Endothelial cell (in vitro differentiated cells): Measurements from ENCODE around the gene FRAT1. TPM values are rescaled to one million over a fixed set of nuclear protein-coding genes. Genes with fewer than 3 reads are reported as not detected.

Experiments used
- DNase-seq: peaks from one replicate; pipeline ENCODE4 v3.0.0; 2021; ENCODE audit warnings: low spot score
- H3K27ac Mint-ChIP-seq: one replicate; pipeline ENCODE4 v1.8.0; 2021; ENCODE audit warnings: mixed read lengths, inconsistent platforms; ENCODE audit not compliant: unreplicated experiment
- H3K27me3 Mint-ChIP-seq: one replicate; pipeline ENCODE4 v1.8.0; 2021; ENCODE audit warnings: mild to moderate bottlenecking, moderate library complexity, mixed read lengths, inconsistent platforms; ENCODE audit not compliant: unreplicated experiment
- H3K36me3 Mint-ChIP-seq: one replicate; pipeline ENCODE4 v1.8.0; 2021; ENCODE audit warnings: mild to moderate bottlenecking, low read depth, mixed read lengths, inconsistent platforms; ENCODE audit not compliant: unreplicated experiment
- H3K4me1 Mint-ChIP-seq: one replicate; pipeline ENCODE4 v1.8.0; 2021; ENCODE audit warnings: mild to moderate bottlenecking, mixed read lengths, inconsistent platforms; ENCODE audit not compliant: unreplicated experiment
- H3K4me3 Mint-ChIP-seq: one replicate; pipeline ENCODE4 v1.8.0; 2021; ENCODE audit warnings: mild to moderate bottlenecking, mixed read lengths, inconsistent platforms; ENCODE audit not compliant: unreplicated experiment
- H3K9me3 Mint-ChIP-seq: one replicate; pipeline ENCODE4 v1.8.0; 2021; ENCODE audit warnings: mixed read lengths, inconsistent platforms; ENCODE audit not compliant: unreplicated experiment
- total RNA-seq: library from RNA; stranded (reverse); fragmentation: NEBNext Ultra II Directional; extraction: Animal tissue kit (Norgen Biotek cat#: 25700); gene quantifications from one replicate; pipeline ENCODE4 v1.2.1, GENCODE V29; 2021; ENCODE audit not compliant: unreplicated experiment
- TF ChIP-seq, protein P1 (sequence below): fragments of 200-600 bp; sonication (generic); IDR thresholded peaks from one replicate; pipeline ENCODE4 v1.5.0; 2021; ENCODE audit warnings: antibody characterized with exemption; ENCODE audit not compliant: unreplicated experiment

Gene FRAT1
- total RNA-seq, 1 donor from 2014 or later: 8.0 TPM

GRCh38 chr10:97311111-97311626 lies 7.9 kb upstream of the FRAT1 start:
- H3K27me3 Mint-ChIP-seq: no peaks in the 10 kb centered on the region
- DNase-seq: no peak
- H3K27ac Mint-ChIP-seq: no peak overlapping the region
- H3K36me3 Mint-ChIP-seq: no peaks in the 10 kb centered on the region
- H3K4me3 Mint-ChIP-seq: no peak overlapping the region
- H3K9me3 Mint-ChIP-seq: no peaks in the 10 kb centered on the region
- TF ChIP-seq, protein P1, sequence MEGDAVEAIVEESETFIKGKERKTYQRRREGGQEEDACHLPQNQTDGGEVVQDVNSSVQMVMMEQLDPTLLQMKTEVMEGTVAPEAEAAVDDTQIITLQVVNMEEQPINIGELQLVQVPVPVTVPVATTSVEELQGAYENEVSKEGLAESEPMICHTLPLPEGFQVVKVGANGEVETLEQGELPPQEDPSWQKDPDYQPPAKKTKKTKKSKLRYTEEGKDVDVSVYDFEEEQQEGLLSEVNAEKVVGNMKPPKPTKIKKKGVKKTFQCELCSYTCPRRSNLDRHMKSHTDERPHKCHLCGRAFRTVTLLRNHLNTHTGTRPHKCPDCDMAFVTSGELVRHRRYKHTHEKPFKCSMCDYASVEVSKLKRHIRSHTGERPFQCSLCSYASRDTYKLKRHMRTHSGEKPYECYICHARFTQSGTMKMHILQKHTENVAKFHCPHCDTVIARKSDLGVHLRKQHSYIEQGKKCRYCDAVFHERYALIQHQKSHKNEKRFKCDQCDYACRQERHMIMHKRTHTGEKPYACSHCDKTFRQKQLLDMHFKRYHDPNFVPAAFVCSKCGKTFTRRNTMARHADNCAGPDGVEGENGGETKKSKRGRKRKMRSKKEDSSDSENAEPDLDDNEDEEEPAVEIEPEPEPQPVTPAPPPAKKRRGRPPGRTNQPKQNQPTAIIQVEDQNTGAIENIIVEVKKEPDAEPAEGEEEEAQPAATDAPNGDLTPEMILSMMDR: no peak
- no peaks in the 10 kb centered on the region for H3K4me1 Mint-ChIP-seq

DNA sequence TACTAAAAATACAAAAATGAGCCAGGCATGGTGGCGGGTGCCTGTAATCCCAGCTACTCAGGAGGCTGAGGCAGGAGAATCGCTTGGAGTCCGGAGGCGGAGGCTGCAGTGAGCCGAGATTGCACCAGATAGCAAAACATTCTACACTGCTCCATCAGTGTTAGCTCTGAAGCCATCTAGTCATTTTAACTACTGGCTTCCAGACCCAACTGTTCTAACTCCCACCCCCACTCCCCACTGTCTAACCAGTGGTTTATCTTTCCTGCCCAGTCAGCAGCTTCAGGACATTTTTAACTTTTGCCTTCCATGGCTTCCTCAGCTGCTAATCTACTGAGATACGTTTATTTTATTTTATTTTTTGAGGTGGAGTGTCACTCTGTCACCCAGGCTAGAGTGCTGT lies 6.2 kb upstream of the FRAT1 start:
- no peaks in the 10 kb centered on the region for H3K36me3 Mint-ChIP-seq

GRCh38 chr10:97314671-97315070 lies 4.4 kb upstream of the FRAT1 start:
- H3K36me3 Mint-ChIP-seq: no peaks in the 10 kb centered on the region
- H3K4me1 Mint-ChIP-seq: peaks cover 14% of the 10 kb centered on the region
- H3K27ac Mint-ChIP-seq: no peak overlapping the region
- H3K27me3 Mint-ChIP-seq: peaks cover 15% of the 10 kb centered on the region
- no peak for DNase-seq
- H3K4me3 Mint-ChIP-seq: no peak overlapping the region
- H3K9me3 Mint-ChIP-seq: no peaks in the 10 kb centered on the region
- TF ChIP-seq, protein P1: no peak

More for the DNA sequence above, 6.2 kb upstream of the FRAT1 start:
- H3K9me3 Mint-ChIP-seq: no peaks in the 10 kb centered on the region
- no peak overlapping the region for H3K4me3 Mint-ChIP-seq
- H3K4me1 Mint-ChIP-seq: peaks cover 7% of the 10 kb centered on the region
- TF ChIP-seq, protein P1: no peak
- H3K27me3 Mint-ChIP-seq: peaks cover 3% of the 10 kb centered on the region
- no peak for DNase-seq
- no peak overlapping the region for H3K27ac Mint-ChIP-seq

DNA sequence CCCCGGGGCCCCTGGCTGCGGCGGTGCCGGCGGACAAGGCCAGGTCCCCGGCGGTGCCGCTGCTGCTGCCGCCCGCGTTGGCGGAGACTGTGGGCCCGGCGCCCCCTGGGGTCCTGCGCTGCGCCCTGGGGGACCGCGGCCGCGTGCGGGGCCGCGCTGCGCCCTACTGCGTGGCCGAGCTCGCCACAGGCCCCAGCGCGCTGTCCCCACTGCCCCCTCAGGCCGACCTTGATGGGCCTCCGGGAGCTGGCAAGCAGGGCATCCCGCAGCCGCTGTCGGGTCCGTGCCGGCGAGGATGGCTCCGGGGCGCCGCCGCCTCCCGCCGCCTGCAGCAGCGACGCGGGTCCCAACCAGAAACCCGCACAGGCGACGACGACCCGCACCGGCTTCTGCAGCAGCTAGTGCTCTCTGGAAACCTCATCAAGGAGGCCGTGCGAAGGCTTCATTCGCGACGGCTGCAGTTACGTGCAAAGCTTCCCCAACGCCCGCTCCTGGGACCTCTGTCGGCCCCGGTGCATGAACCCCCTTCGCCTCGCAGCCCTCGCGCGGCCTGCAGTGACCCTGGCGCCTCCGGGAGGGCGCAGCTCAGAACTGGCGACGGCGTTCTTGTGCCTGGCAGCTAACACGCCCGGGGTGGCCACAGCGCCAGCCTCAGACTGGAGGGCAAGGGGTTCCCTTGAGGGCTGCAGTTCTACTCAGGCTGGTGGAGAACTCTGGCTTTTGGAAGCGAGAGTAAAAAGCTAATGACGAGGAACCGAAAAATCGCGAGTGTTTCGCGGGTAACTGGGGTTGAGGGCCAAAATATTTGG lies 804 bp downstream of the FRAT1 start:
- Mint-ChIP-seq H3K4me3 (peak overlapping the region; percentile 86), H3K9me3 (no peaks in the 10 kb centered on the region), H3K36me3 (no peaks in the 10 kb centered on the region), H3K4me1 (peaks cover 31% of the 10 kb centered on the region), H3K27ac (peak overlapping the region; percentile 72), H3K27me3 (peaks cover 26% of the 10 kb centered on the region)
- TF ChIP-seq, protein P1: no peak
- DNase-seq: peak; percentile 65

GRCh38 chr10:97320480-97321031 lies 1.5 kb downstream of the FRAT1 start:
- H3K36me3 Mint-ChIP-seq: no peaks in the 10 kb centered on the region
- DNase-seq: no peak
- H3K27ac Mint-ChIP-seq: peak overlapping the region; percentile 72
- H3K9me3 Mint-ChIP-seq: no peaks in the 10 kb centered on the region
- TF ChIP-seq, protein P1: no peak
- H3K4me1 Mint-ChIP-seq: peaks cover 31% of the 10 kb centered on the region
- H3K27me3 Mint-ChIP-seq: peaks cover 26% of the 10 kb centered on the region
- peak overlapping the region; percentile 86 for H3K4me3 Mint-ChIP-seq
